ENCODE measurements around the gene PON1. TPM values are rescaled to one million over a fixed set of nuclear protein-coding genes. Genes with fewer than 3 reads are reported as not detected.

Gene PON1
- total RNA-seq, 2 donors from 2014 or later = not detected

DNA sequence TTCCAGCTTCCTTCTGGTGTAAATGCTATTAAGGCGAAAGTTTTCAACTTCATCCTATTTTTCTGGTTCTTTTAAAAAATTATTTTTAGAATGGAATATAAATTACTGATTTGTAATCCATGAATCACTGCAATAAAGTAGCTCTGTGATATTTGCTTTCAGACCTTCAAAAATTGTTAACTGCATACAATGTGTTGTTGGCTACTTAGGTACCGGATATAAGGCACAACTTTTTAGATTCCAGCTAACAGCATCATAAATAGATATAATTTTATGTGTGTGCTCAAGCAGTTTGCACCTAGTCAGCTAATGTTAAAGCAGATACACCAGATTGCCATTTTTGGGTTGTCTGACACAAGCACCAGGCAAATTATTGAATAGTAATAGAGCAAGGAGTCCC, 58.7 kb downstream of the PON1 start:
- DNase-seq (ENCODE audit: low spot score) (no peak), ATAC-seq (ENCODE audit: insufficient number of reproducible peaks, low FRiP score, low read depth) (no peak)
- Histone ChIP-seq H3K27ac (no peak overlapping the region), H3K9me3 (no peaks in the 10 kb centered on the region), H3K27me3 (replicated peaks; ENCODE audit: insufficient read depth) (no peaks in the 10 kb centered on the region), H3K4me3 (no peak overlapping the region), H3K36me3 (no peaks in the 10 kb centered on the region), H3K4me1 (ENCODE audit: control insufficient read depth in 1 of 2, low read depth in 2 of 2) (no peaks in the 10 kb centered on the region)
- TF ChIP-seq CTCF (IDR thresholded peaks at IDR 0.05) = no peak

DNA sequence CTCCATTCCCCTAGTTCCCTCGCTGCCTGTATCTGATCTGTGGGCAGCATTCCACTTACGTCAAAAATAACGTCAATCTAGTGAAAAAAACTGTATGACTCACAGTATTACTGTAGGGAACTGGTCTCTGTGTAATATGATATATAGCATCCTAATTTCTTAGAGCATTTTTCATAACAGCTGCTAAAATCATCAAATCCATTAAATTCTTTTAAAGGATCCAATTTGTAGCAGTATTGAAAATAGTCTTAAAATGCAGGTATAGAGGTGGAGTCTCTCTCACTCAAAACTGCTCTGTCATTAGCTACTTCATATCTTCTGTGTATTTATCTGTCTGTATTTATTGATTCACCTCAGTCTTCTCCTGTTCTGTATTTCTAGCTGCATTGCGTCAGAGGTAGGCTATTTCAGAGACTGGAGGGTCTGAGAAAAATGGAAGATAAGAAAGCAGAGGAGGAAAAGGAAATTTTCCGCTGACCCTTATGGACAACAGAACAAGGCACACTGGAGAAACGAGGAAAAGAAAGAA, 59.9 kb downstream of the PON1 start:
- Histone ChIP-seq H3K27ac (no peak overlapping the region), H3K4me3 (no peak overlapping the region), H3K27me3 (replicated peaks; ENCODE audit: insufficient read depth) (no peaks in the 10 kb centered on the region), H3K9me3 (no peaks in the 10 kb centered on the region), H3K36me3 (no peaks in the 10 kb centered on the region), H3K4me1 (ENCODE audit: control insufficient read depth in 1 of 2, low read depth in 2 of 2) (no peaks in the 10 kb centered on the region)
- ATAC-seq (ENCODE audit: insufficient number of reproducible peaks, low FRiP score, low read depth) (no peak), DNase-seq (ENCODE audit: low spot score) (no peak)
- no peak for TF ChIP-seq CTCF (IDR thresholded peaks at IDR 0.05)

DNA sequence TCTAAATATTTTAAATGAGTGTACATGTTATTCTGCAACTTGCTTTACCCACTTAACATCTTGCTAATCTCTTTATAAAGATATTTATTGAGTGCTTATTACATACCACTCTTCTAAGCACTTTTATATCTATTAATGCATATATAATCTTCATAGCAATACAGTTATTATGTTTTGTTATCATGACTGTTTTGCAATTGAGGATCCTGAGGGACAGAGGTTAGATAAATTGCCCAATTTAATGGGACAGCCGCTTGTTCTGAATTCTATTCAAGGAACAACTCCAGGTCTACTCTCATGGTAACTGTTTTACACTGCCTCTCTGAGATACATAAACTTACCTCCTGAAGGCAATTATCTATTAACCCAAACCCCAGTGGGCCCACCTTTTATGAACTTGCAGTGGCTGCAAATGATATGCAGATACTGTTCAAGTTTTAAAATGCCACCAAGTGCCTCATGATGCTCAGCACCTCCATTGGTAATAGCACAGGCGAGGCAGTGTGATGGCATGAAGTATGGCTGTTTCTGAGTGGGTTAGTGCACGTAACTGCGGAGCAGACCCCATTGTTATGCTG, 60.5 kb downstream of the PON1 start:
- no peak overlapping the region for H3K4me3 ChIP-seq
- no peak for DNase-seq (ENCODE audit: low spot score)
- H3K4me1 ChIP-seq (ENCODE audit: control insufficient read depth in 1 of 2, low read depth in 2 of 2) = no peaks in the 10 kb centered on the region
- no peaks in the 10 kb centered on the region for H3K9me3 ChIP-seq
- H3K27me3 ChIP-seq (replicated peaks; ENCODE audit: insufficient read depth) = no peaks in the 10 kb centered on the region
- no peaks in the 10 kb centered on the region for H3K36me3 ChIP-seq
- no peak for ATAC-seq (ENCODE audit: insufficient number of reproducible peaks, low FRiP score, low read depth)
- TF ChIP-seq CTCF (IDR thresholded peaks at IDR 0.05) = no peak
- H3K27ac ChIP-seq = no peak overlapping the region

DNA sequence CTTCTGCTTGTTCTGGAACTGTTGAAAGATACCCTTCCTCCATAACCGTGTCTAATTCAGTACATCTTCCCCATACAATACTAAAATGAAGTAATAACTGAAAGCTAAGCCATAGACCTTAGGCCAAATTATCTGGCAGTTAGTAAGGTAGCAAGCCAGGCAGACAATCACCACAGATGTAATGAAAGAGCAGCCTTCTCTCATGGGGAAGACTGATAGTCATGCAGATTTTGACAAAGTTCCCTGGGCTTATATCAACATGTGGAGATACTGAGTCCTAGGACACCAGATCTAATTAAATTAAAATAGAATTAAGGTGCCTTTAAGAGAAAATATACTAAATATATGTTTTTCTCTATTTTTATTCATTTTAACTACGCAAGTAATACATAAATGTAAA, 61.5 kb downstream of the PON1 start:
- TF ChIP-seq CTCF (IDR thresholded peaks at IDR 0.05) = no peak
- Histone ChIP-seq H3K4me1 (ENCODE audit: control insufficient read depth in 1 of 2, low read depth in 2 of 2) (no peaks in the 10 kb centered on the region), H3K36me3 (no peaks in the 10 kb centered on the region), H3K9me3 (no peaks in the 10 kb centered on the region), H3K27ac (no peak overlapping the region), H3K4me3 (no peak overlapping the region), H3K27me3 (replicated peaks; ENCODE audit: insufficient read depth) (no peaks in the 10 kb centered on the region)
- DNase-seq (ENCODE audit: low spot score) (no peak), ATAC-seq (ENCODE audit: insufficient number of reproducible peaks, low FRiP score, low read depth) (no peak)

- DNase-seq (ENCODE audit: low spot score) (no peak), ATAC-seq (ENCODE audit: insufficient number of reproducible peaks, low FRiP score, low read depth) (no peak)
- Histone ChIP-seq H3K9me3 (no peaks in the 10 kb centered on the region), H3K27me3 (replicated peaks; ENCODE audit: insufficient read depth) (no peaks in the 10 kb centered on the region), H3K4me3 (no peak overlapping the region), H3K4me1 (ENCODE audit: control insufficient read depth in 1 of 2, low read depth in 2 of 2) (no peaks in the 10 kb centered on the region), H3K27ac (no peak overlapping the region), H3K36me3 (no peaks in the 10 kb centered on the region)
- no peak for TF ChIP-seq CTCF (IDR thresholded peaks at IDR 0.05)
Observed at GRCh38 chr7:95261895-95262415, 62.4 kb downstream of the PON1 start.

All from thoracic aorta (tissue), 2 donors.